Neural cell (in vitro differentiated cells): ENCODE data around the gene DSCAML1.

Source experiments
- EP300 ChIP-seq: fragments of 450-650 bp; conservative IDR thresholded peaks from 2 replicates; pipeline ENCODE4 v1.6.1; 2014; ENCODE audit warnings: antibody characterized with exemption, mild to moderate bottlenecking, moderate library complexity; ENCODE audit not compliant: poor library complexity, severe bottlenecking
- EZH2 ChIP-seq: fragments of 200-600, 300-800 bp; shearing (Covaris generic), sonication (generic); IDR thresholded peaks from 2 replicates; pipeline ENCODE4 v1.6.1; 2014; ENCODE audit warnings: antibody characterized with exemption, low read length, borderline replicate concordance, mild to moderate bottlenecking; ENCODE audit not compliant: insufficient read depth, poor library complexity, severe bottlenecking
- MXI1 ChIP-seq: fragments of 450-650 bp; conservative IDR thresholded peaks from 2 replicates; pipeline ENCODE4 v1.6.1; 2014; ENCODE audit warnings: antibody characterized with exemption, mild to moderate bottlenecking; ENCODE audit not compliant: poor library complexity, severe bottlenecking
- POLR2AphosphoS5 ChIP-seq: IDR thresholded peaks from 2 replicates; pipeline ENCODE4 v1.6.1; 2012
- RAD21 ChIP-seq: fragments of 450-650 bp; conservative IDR thresholded peaks from 2 replicates; pipeline ENCODE4 v1.6.1; 2014; ENCODE audit warnings: antibody characterized with exemption, mild to moderate bottlenecking, moderate library complexity
- SMC3 ChIP-seq: fragments of 450-650 bp; conservative IDR thresholded peaks from 2 replicates; pipeline ENCODE4 v1.6.1; 2014; ENCODE audit warnings: antibody characterized with exemption, mild to moderate bottlenecking, moderate library complexity; ENCODE audit not compliant: poor library complexity
- TF ChIP-seq, protein P1 (sequence below): fragments of 450-650 bp; IDR thresholded peaks from 2 replicates; pipeline ENCODE4 v1.5.1; 2014; ENCODE audit warnings: antibody characterized with exemption, mild to moderate bottlenecking, moderate library complexity; ENCODE audit not compliant: poor library complexity, severe bottlenecking
- TF ChIP-seq, protein P2 (sequence below): IDR thresholded peaks from 2 replicates; pipeline ENCODE4 v1.6.1; 2012; ENCODE audit warnings: borderline replicate concordance

DNA sequence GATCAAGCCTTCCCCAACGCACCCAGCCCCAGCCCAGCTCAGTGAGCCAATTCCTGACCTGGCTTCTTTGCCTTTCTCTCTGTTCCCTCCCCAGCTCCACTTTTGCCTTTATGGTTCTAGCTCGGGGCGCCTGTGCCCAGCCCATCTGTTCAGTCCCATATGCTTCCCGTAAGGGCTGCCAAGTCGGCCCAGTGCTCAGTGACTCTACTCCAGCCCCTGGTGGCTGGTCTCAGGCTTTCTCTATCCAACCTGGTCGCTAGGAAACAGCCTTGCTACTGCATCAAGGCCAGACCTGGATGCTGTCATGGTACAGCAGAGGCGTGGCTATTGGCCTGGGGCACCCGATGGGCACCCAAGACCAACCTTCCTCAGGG is 178.0 kb downstream of the DSCAML1 start:
- peak; percentile 39 for TF ChIP-seq SMC3
- TF ChIP-seq, protein P1, sequence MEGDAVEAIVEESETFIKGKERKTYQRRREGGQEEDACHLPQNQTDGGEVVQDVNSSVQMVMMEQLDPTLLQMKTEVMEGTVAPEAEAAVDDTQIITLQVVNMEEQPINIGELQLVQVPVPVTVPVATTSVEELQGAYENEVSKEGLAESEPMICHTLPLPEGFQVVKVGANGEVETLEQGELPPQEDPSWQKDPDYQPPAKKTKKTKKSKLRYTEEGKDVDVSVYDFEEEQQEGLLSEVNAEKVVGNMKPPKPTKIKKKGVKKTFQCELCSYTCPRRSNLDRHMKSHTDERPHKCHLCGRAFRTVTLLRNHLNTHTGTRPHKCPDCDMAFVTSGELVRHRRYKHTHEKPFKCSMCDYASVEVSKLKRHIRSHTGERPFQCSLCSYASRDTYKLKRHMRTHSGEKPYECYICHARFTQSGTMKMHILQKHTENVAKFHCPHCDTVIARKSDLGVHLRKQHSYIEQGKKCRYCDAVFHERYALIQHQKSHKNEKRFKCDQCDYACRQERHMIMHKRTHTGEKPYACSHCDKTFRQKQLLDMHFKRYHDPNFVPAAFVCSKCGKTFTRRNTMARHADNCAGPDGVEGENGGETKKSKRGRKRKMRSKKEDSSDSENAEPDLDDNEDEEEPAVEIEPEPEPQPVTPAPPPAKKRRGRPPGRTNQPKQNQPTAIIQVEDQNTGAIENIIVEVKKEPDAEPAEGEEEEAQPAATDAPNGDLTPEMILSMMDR = peak; percentile 46
- TF ChIP-seq EP300 = no peak
- no peak for TF ChIP-seq POLR2AphosphoS5
- no peak for TF ChIP-seq EZH2
- TF ChIP-seq, protein P2, sequence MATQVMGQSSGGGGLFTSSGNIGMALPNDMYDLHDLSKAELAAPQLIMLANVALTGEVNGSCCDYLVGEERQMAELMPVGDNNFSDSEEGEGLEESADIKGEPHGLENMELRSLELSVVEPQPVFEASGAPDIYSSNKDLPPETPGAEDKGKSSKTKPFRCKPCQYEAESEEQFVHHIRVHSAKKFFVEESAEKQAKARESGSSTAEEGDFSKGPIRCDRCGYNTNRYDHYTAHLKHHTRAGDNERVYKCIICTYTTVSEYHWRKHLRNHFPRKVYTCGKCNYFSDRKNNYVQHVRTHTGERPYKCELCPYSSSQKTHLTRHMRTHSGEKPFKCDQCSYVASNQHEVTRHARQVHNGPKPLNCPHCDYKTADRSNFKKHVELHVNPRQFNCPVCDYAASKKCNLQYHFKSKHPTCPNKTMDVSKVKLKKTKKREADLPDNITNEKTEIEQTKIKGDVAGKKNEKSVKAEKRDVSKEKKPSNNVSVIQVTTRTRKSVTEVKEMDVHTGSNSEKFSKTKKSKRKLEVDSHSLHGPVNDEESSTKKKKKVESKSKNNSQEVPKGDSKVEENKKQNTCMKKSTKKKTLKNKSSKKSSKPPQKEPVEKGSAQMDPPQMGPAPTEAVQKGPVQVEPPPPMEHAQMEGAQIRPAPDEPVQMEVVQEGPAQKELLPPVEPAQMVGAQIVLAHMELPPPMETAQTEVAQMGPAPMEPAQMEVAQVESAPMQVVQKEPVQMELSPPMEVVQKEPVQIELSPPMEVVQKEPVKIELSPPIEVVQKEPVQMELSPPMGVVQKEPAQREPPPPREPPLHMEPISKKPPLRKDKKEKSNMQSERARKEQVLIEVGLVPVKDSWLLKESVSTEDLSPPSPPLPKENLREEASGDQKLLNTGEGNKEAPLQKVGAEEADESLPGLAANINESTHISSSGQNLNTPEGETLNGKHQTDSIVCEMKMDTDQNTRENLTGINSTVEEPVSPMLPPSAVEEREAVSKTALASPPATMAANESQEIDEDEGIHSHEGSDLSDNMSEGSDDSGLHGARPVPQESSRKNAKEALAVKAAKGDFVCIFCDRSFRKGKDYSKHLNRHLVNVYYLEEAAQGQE = no peak
- no peak for TF ChIP-seq MXI1
- no peak for TF ChIP-seq RAD21
